GM12872 (cell line): Measurements from ENCODE around the gene LPIN1.

ENCODE experiments used
- TF ChIP-seq, protein P1 (sequence below): IDR thresholded peaks from 3 replicates; pipeline ENCODE4 v1.5.1; 2011; ENCODE audit warnings: low read depth, mild to moderate bottlenecking, low read length, moderate library complexity; ENCODE audit not compliant: insufficient read depth

LPIN1 gene

GRCh38 chr2:11748018-11748860 lies 1.8 kb downstream of the LPIN1 start:
- TF ChIP-seq, protein P1, sequence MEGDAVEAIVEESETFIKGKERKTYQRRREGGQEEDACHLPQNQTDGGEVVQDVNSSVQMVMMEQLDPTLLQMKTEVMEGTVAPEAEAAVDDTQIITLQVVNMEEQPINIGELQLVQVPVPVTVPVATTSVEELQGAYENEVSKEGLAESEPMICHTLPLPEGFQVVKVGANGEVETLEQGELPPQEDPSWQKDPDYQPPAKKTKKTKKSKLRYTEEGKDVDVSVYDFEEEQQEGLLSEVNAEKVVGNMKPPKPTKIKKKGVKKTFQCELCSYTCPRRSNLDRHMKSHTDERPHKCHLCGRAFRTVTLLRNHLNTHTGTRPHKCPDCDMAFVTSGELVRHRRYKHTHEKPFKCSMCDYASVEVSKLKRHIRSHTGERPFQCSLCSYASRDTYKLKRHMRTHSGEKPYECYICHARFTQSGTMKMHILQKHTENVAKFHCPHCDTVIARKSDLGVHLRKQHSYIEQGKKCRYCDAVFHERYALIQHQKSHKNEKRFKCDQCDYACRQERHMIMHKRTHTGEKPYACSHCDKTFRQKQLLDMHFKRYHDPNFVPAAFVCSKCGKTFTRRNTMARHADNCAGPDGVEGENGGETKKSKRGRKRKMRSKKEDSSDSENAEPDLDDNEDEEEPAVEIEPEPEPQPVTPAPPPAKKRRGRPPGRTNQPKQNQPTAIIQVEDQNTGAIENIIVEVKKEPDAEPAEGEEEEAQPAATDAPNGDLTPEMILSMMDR, result no peak

GRCh38 chr2:11748861-11749645 lies 2.6 kb downstream of the LPIN1 start:
- TF ChIP-seq, protein P1, result no peak

DNA sequence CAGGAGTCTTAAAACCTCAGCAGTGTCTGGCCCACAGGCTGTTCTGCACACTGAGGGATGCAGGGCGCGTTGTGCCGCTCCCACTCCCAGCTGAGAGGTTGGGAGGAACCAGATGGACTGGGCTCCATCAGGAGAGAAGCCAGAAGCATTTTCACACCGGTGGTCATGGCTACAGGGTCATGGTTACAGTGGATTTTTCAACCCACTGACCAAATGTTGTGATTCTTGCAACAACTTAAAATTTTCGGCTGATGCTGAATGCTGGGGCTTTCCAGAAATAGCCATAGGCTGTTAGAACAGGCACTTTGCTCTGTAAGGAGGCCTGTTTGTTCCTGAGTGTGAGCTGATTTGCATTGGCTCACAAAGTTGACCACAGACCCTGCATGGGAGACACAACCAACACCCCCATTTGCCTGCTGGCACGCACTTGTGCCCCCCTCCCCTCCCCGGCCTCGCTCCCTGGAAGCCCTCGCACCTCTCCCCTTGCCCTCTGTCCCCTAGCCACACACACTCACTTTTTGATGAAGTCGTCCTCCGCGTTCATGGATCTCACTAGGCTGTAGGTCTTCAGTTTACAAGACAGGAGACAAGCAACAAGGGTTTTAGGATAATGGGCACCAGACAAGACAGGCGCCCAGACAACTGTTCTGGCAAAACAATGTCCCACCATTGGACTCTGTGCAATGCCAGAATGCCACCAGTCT lies 3.4 kb downstream of the LPIN1 start:
- TF ChIP-seq, protein P1, result no peak

DNA sequence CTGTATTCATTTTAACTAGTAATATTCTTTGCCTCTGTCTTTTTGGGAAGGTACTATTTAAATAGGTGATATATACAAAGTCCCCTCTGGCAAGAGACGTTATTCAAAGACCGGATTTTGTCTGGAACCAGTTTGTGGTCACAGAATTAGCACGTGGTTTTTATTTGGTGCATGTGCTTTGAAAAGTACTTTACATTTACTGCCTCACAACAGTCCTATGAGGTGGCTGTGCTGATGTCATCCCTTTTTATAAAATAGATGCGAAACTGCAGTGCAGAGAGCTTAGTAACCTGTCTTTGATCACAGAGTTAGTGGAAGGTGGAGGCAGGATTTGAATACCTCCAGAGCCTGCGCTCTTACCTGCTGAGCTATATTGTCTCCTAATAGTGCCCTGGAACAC lies 4.0 kb downstream of the LPIN1 start:
- TF ChIP-seq, protein P1, result no peak

DNA sequence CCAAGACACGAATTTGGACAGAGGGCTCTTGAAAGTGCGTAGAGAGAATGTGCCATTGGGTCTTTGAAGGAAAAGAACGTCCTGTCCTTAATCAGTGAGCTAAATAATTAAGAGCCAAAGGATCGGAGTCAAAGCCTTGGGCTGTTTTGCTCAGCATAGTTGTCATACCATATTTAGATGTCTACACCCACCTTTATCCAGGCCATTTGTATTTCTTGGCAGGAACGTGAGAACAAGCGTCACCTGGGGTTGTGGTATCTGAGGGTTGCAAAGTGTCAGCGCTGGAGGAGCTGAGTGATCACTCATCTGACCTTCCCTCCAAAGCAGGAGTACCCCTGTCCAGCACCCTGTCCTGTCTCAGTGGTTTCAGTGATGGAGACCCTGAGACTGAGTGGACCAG lies 4.5 kb downstream of the LPIN1 start:
- TF ChIP-seq, protein P1, result no peak

DNA sequence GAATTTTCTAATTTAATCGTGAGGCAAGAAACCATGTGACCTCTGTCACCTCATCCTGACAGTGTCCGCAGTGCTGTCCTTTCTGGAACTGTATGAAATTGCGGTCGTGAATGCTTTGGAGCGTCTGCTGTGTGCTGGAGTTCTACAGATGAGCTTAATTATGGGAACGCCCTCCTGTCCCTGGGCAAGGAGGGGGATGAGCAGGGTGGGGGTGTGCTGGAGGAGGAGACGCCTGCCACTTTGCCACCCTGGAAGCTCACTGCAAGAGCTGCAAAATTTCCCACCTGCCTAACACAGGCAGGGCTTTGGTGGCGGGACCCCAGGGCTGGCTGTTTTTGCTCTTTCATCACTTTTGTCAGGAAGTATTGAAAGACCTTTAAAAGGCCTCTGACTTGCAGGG lies 6.5 kb downstream of the LPIN1 start:
- TF ChIP-seq, protein P1, result no peak

DNA sequence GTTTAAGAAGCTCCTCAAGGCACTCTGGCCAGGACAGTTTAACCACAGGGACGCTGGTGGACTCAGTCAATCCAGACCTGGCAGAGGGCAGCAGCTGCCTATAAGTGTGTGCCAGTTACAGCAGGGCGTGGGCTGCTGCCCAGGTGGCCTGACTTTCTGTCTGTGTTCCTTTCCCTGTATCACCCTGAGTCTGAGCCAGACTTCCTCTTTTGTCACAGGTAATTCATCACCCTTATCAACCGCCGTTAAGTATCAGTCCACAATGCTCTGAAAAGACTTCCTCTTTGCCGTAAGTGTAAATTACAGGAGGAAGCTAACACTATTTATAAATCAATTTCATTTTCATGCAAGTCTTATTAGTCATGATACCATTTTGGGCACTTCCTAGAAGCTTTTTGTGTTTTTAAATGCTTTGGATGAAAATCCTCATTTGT lies 7.0 kb downstream of the LPIN1 start:
- TF ChIP-seq, protein P1, result no peak
